Natural killer cell (primary cell): ENCODE data around the gene SNPH. TPM values are rescaled to one million over a fixed set of nuclear protein-coding genes. Genes with fewer than 3 reads are reported as not detected.
A peak's percentile ranks its signal among the peaks of the same experiment; 100 is the strongest.

Experiments used
- ATAC-seq, 3 donors: fragments of 150-1000 bp in 2 of 3; fragments of 200-7000 bp in 1 of 3; cut with Tn5 transposase; 1 replicate in 1 of 3; 2 replicates in 2 of 3; pipeline ENCODE4 v1.10.0; 2021; ENCODE audit warnings: mild to moderate bottlenecking in 2 of 3, moderate library complexity in 2 of 3
- DNase-seq, 2 donors: peaks; one replicate each; pipeline versions ENCODE4 v3.0.0 to v3.0.0-alpha.2; 2013 to 2021; ENCODE audit warnings: mixed read lengths in 1 of 2
- H3K27ac ChIP-seq: one replicate; pipeline ENCODE4 v1.5.1; 2013; ENCODE audit warnings: mild to moderate bottlenecking, low read length
- H3K27me3 ChIP-seq: one replicate; pipeline ENCODE4 v1.6.1; 2013; ENCODE audit warnings: low read length; ENCODE audit not compliant: control insufficient read depth, insufficient read depth
- H3K36me3 ChIP-seq: one replicate; pipeline ENCODE4 v1.6.1; 2013; ENCODE audit warnings: low read length; ENCODE audit not compliant: control insufficient read depth, insufficient read depth
- H3K4me1 ChIP-seq: one replicate; pipeline ENCODE4 v1.6.1; 2013; ENCODE audit warnings: low read length; ENCODE audit not compliant: control insufficient read depth, insufficient read depth
- H3K4me3 ChIP-seq: one replicate; pipeline ENCODE4 v1.5.1; 2013; ENCODE audit warnings: low read length
- H3K9me3 ChIP-seq: one replicate; pipeline ENCODE4 v1.6.1; 2013; ENCODE audit warnings: low read length; ENCODE audit not compliant: control insufficient read depth, insufficient read depth
- H3K27ac Mint-ChIP-seq, 2 donors: one replicate each; pipeline ENCODE4 v1.8.0; 2022; ENCODE audit warnings: mild to moderate bottlenecking in 2 of 2, mixed read lengths in 2 of 2, moderate library complexity in 1 of 2
- H3K27me3 Mint-ChIP-seq, 2 donors: one replicate each; pipeline ENCODE4 v1.8.0; 2022; ENCODE audit warnings: low read depth in 2 of 2, mixed read lengths in 2 of 2
- H3K36me3 Mint-ChIP-seq: one replicate; pipeline ENCODE4 v1.8.0; 2022; ENCODE audit warnings: mixed read lengths
- H3K4me1 Mint-ChIP-seq, 2 donors: one replicate each; pipeline ENCODE4 v1.8.0; 2022; ENCODE audit warnings: mixed read lengths in 2 of 2
- H3K4me3 Mint-ChIP-seq: one replicate; pipeline ENCODE4 v1.8.0; 2022; ENCODE audit warnings: mild to moderate bottlenecking, moderate library complexity, mixed read lengths
- H3K9me3 Mint-ChIP-seq, 2 donors: one replicate each; pipeline ENCODE4 v1.8.0; 2022; ENCODE audit warnings: mixed read lengths in 2 of 2
- CTCF ChIP-seq: fragments of 200-600 bp; IDR thresholded peaks from one replicate; pipeline ENCODE4 v1.8.0; 2022; ENCODE audit warnings: antibody characterized with exemption
- WGBS: methylation state at CpG from one replicate; pipeline ENCODE4 v1.1.7; 2013; ENCODE audit warnings: missing lambda C conversion rate; ENCODE audit not compliant: insufficient coverage; 5-methylcytosine and 5-hydroxymethylcytosine counted together
- intact Hi-C: fragments of 100-400 bp; cut with micrococcal nuclease; formaldehyde crosslinking; loops from one replicate; pipeline ENCODE4 v1.14.2; 2022
- total RNA-seq, 4 donors: library from RNA; stranded (reverse); fragments of 120-200 nt in 1 of 4; gene quantifications; one replicate each; pipeline versions ENCODE4 v1.2.3 to v1.2.4, GENCODE V29; 2013 to 2022

SNPH gene
- total RNA-seq, 3 donors from 2014 or later (not counting 1 experiment from before 2014, with no cell fraction given): 3.1 to 5.9 (median 5.8) TPM

GRCh38 chr20:1298888-1299511 is 32.9 kb downstream of the SNPH start:
- H3K27ac ChIP-seq: no peak overlapping the region
- peaks cover 12% of the 10 kb centered on the region for H3K4me1 ChIP-seq
- Mint-ChIP-seq H3K4me1 (peaks cover 7% of the 10 kb centered on the region in 2 donors), H3K27me3 (peaks cover 0 to 2% of the 10 kb centered on the region in 2 donors), H3K27ac (no peak overlapping the region), H3K9me3 (no peaks in the 10 kb centered on the region), H3K4me3 (no peak overlapping the region), H3K36me3 (no peaks in the 10 kb centered on the region)
- no peaks in the 10 kb centered on the region for H3K36me3 ChIP-seq
- DNase-seq: no peak
- intact Hi-C loops: no loop called here
- no peaks in the 10 kb centered on the region for H3K27me3 ChIP-seq
- WGBS: 89% methylated on average over 8 of the region's 10 CpGs
- TF ChIP-seq CTCF: no peak
- H3K9me3 ChIP-seq: no peaks in the 10 kb centered on the region
- no peak overlapping the region for H3K4me3 ChIP-seq
- ATAC-seq: no peak

GRCh38 chr20:1299522-1299921 is 33.4 kb downstream of the SNPH start:
- peaks cover 7% of the 10 kb centered on the region in 2 donors for H3K4me1 Mint-ChIP-seq
- Histone ChIP-seq H3K9me3 (no peaks in the 10 kb centered on the region), H3K27ac (no peak overlapping the region), H3K4me1 (peaks cover 12% of the 10 kb centered on the region), H3K4me3 (no peak overlapping the region), H3K27me3 (no peaks in the 10 kb centered on the region), H3K36me3 (no peaks in the 10 kb centered on the region)
- intact Hi-C loops: no loop called here
- no peak for TF ChIP-seq CTCF
- H3K27ac Mint-ChIP-seq: no peak overlapping the region
- 85% methylated on average over 9 of the region's 9 CpGs for WGBS
- DNase-seq: peak in 1 of 2 donors; percentile 55
- H3K27me3 Mint-ChIP-seq: peaks cover 0 to 2% of the 10 kb centered on the region in 2 donors
- H3K4me3 Mint-ChIP-seq: no peak overlapping the region
- no peaks in the 10 kb centered on the region for H3K9me3 Mint-ChIP-seq
- no peak for ATAC-seq
- no peaks in the 10 kb centered on the region for H3K36me3 Mint-ChIP-seq

GRCh38 chr20:1300083-1300840 is 34.2 kb downstream of the SNPH start:
- Mint-ChIP-seq H3K4me1 (peaks cover 7% of the 10 kb centered on the region in 2 donors), H3K9me3 (no peaks in the 10 kb centered on the region), H3K27me3 (peaks cover 0 to 2% of the 10 kb centered on the region in 2 donors), H3K36me3 (no peaks in the 10 kb centered on the region), H3K4me3 (no peak overlapping the region), H3K27ac (no peak overlapping the region)
- peaks cover 12% of the 10 kb centered on the region for H3K4me1 ChIP-seq
- intact Hi-C loops: no loop called here
- no peak overlapping the region for H3K4me3 ChIP-seq
- no peaks in the 10 kb centered on the region for H3K9me3 ChIP-seq
- ATAC-seq: no peak
- H3K27me3 ChIP-seq: no peaks in the 10 kb centered on the region
- WGBS: 94% methylated on average over 18 of the region's 18 CpGs
- H3K36me3 ChIP-seq: no peaks in the 10 kb centered on the region
- TF ChIP-seq CTCF: no peak
- H3K27ac ChIP-seq: no peak overlapping the region
- DNase-seq: no peak
